GM12878 (cell line): Measurements from ENCODE around the gene DISP2. TPM values are rescaled to one million over a fixed set of nuclear protein-coding genes. Genes with fewer than 3 reads are reported as not detected.

Source experiments
- ATAC-seq: fragments of 200-7000 bp; cut with Tn5 transposase; 3 replicates; pipeline ENCODE4 v1.9.1; 2020; ENCODE audit warnings: mild to moderate bottlenecking, moderate library complexity
- BruUV-seq: library from RNA; stranded (reverse); fragments of 400-500 nt; replicated peaks from 2 replicates; lab custom pipeline; 2021; lab: Mats Ljungman, UMichigan
- CTCF ChIA-PET: fragments of 300-600 bp; sonication (Branson Sonifier 250); formaldehyde crosslinking; extraction: SDS; loops from one replicate; lab custom pipeline; 2021; ENCODE audit warnings: inconsistent platforms; lab: Yijun Ruan, JAX
- POLR2A ChIA-PET: fragments of 350-600 bp; formaldehyde crosslinking; extraction: SDS; loops from one replicate; lab custom pipeline; 2021; ENCODE audit warnings: inconsistent platforms; lab: Charles Lee
- RAD21 ChIA-PET: fragments of 300-600 bp; sonication (Branson Sonifier 250); formaldehyde crosslinking; loops from one replicate; lab custom pipeline; 2023; ENCODE audit warnings: antibody characterized with exemption; ENCODE audit not compliant: unreplicated experiment; lab: Charles Lee
- SMC1A ChIA-PET: fragments of 300-600 bp; sonication (Branson Sonifier 250); formaldehyde crosslinking; loops from one replicate; lab custom pipeline; 2023; ENCODE audit not compliant: unreplicated experiment, uncharacterized antibody; lab: Charles Lee
- DNase-seq: peaks from one replicate; pipeline ENCODE4 v3.0.0-alpha.2; 2011; ENCODE audit warnings: low read depth, low spot score
- FAIRE-seq: peaks from 3 replicates; lab custom pipeline; 2011; peaks lifted over from hg19 to GRCh38; lab: Jason Lieb, UNC
- H2AFZ ChIP-seq: 2 replicates; pipeline ENCODE4 v1.6.0; 2011; ENCODE audit warnings: low read depth, low read length, control low read depth; ENCODE audit not compliant: control insufficient read depth
- H3K27ac ChIP-seq: 2 replicates; pipeline ENCODE4 v1.5.1; 2011; ENCODE audit warnings: control low read depth; ENCODE audit not compliant: control insufficient read depth, insufficient read depth
- H3K27me3 ChIP-seq, 2 experiments: replicated peaks in 1 of 2; 2 replicates each; pipeline versions ENCODE4 v1.6.0 to v1.6.1; 2011; ENCODE audit warnings: low read length in 1 of 2; ENCODE audit not compliant: control insufficient read depth in 2 of 2, insufficient read depth in 2 of 2
- H3K36me3 ChIP-seq, 2 experiments: 2 replicates each; pipeline ENCODE4 v1.5.1; 2011; ENCODE audit warnings: low read length in 1 of 2; ENCODE audit not compliant: control insufficient read depth in 2 of 2, insufficient read depth in 2 of 2
- H3K4me1 ChIP-seq: 2 replicates; pipeline ENCODE4 v1.6.1; 2011; ENCODE audit warnings: mild to moderate bottlenecking, low read length, moderate library complexity, mixed read lengths; ENCODE audit not compliant: control insufficient read depth, insufficient read depth
- H3K4me2 ChIP-seq: 2 replicates; pipeline ENCODE4 v1.6.0; 2011; ENCODE audit warnings: control low read depth; ENCODE audit not compliant: control insufficient read depth, insufficient read depth
- H3K4me3 ChIP-seq: fragments of 200-600 bp; sonication (generic); 2 replicates; pipeline ENCODE4 v1.5.1; 2016
- H3K79me2 ChIP-seq: 2 replicates; pipeline ENCODE4 v1.6.0; 2011; ENCODE audit warnings: low read length; ENCODE audit not compliant: control insufficient read depth, insufficient read depth
- H3K9ac ChIP-seq: 2 replicates; pipeline ENCODE4 v1.8.0; 2011; ENCODE audit warnings: low read length, control low read depth, mixed read lengths; ENCODE audit not compliant: control insufficient read depth, insufficient read depth
- H3K9me3 ChIP-seq: replicated peaks from 3 replicates; pipeline ENCODE4 v1.5.1; 2011; ENCODE audit warnings: mild to moderate bottlenecking, low read length; ENCODE audit not compliant: control insufficient read depth, insufficient read depth
- H4K20me1 ChIP-seq: 2 replicates; pipeline ENCODE4 v1.6.0; 2011; ENCODE audit not compliant: control insufficient read depth, insufficient read depth
- SPI1 ChIP-seq: IDR thresholded peaks from 2 replicates; pipeline ENCODE4 v1.6.1; 2011; ENCODE audit warnings: low read depth, mild to moderate bottlenecking, low read length, moderate library complexity, borderline replicate concordance; ENCODE audit not compliant: insufficient read depth
- SUPT20H ChIP-seq: IDR thresholded peaks from 2 replicates; pipeline ENCODE4 v1.6.1; 2011; ENCODE audit warnings: low read depth, mild to moderate bottlenecking, low read length, moderate library complexity, borderline replicate concordance; ENCODE audit not compliant: control insufficient read depth
- WGBS: methylation state at CpG from one replicate; pipeline ENCODE4 v1.1.6; 2016; ENCODE audit warnings: low lambda C conversion rate; ENCODE audit not compliant: insufficient replicate concordance, insufficient coverage; ENCODE audit errors: missing lambda C conversion rate; 5-methylcytosine and 5-hydroxymethylcytosine counted together
- in situ Hi-C: fragments of 300-500 bp; cut with MboI; formaldehyde crosslinking; loops from 9 replicates; pipeline ENCODE4 v1.14.3; 2018; ENCODE audit warnings: mixed read lengths
- intact Hi-C: fragments of 100-400 bp; cut with micrococcal nuclease; formaldehyde crosslinking; loops from one replicate; pipeline ENCODE4 v1.14.2; 2022; ENCODE audit not compliant: unreplicated experiment
- polyA plus RNA-seq, 11 experiments: library from polyadenylated mRNA; depleted of rRNA in 4 of 11; unstranded in 6 of 11; stranded (reverse) in 5 of 11; fragments of >200 nt; fragmentation: Nextera tagmentation in 4 of 11; fragmentation: Illumina TruSeq in 1 of 11; extraction: Ambion mirVana in 4 of 11; extraction: Trizol in 1 of 11; gene quantifications; 1 replicate in 1 of 11; 2 replicates in 10 of 11; pipeline versions ENCODE4 v1.2.1 to v1.2.3, GENCODE V29; 2011 to 2016; ENCODE audit warnings: inconsistent platforms in 2 of 11, missing spikeins in 2 of 11, low read depth in 1 of 11
- total RNA-seq, 4 experiments: library from RNA; depleted of rRNA in 3 of 4; stranded (reverse); fragments of >200 nt in 3 of 4; fragmentation: Illumina TruSeq in 1 of 4; extraction: Trizol in 1 of 4; gene quantifications; 2 replicates each; pipeline versions ENCODE4 v1.2.1 to v1.2.3, GENCODE V29; 2013 to 2021
- TF ChIP-seq, protein P1 (sequence below): fragments of 450-650 bp; IDR thresholded peaks from 2 replicates; pipeline ENCODE4 v1.6.1; 2016; ENCODE audit warnings: mild to moderate bottlenecking

Gene DISP2
- total and polyA plus RNA-seq, 10 of the 15 experiments (the other 5 are each of a cell fraction or from before 2014, with no cell fraction given): under 0.01 to 0.20 (median 0.12) TPM; not detected in 7

DNA sequence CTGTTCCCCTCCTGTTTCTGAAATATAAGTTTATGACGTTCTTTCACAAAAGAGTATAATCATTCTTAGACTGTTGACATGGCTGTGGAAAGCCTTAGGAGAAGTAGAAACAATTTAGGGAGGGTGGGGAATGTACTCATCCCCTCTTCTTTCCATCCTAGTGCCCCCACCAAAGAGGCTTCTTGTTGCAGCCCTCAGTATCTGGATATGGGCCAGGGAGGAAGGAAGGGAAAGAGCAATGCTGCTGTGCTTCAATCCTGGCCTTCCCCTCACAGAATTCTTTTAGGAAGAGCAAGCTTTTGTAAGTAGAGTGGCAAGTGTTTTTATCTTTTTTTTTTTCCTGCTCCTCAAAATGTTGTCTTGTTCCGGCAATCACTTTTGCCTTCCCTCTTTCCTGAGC lies 32.8 kb upstream of the DISP2 start:
- Histone ChIP-seq H2AFZ (no peak overlapping the region), H3K9me3 (no peaks in the 10 kb centered on the region), H3K4me1 (peaks cover 5% of the 10 kb centered on the region), H3K9ac (no peak overlapping the region)
- FAIRE-seq (no peak), ATAC-seq (no peak)
- ChIA-PET SMC1A (interaction anchor here (5.7 kb wide), 1 partner anchor 13 kb away, joined by 31 read pairs; no protein-coding TSS in a partner anchor), CTCF (interaction anchor here (0.7 to 6.7 kb wide), 10 partner anchors 10 to 487 kb away, joined by 3 to 103 read pairs (median 4); partner anchors contain the start of gene CCDC9B), POLR2A (interaction anchor here (0.7 kb wide), 1 partner anchor 42 kb away, joined by 3 read pairs; the partner anchor contains the start of gene ANKRD63)
- WGBS: 59% methylated on average over 2 of the region's 2 CpGs
- TSS peak; percentile 60 for BruUV-seq
- in situ Hi-C loops (no loop called here), intact Hi-C loops (no loop called here)
- TF ChIP-seq, protein P1, sequence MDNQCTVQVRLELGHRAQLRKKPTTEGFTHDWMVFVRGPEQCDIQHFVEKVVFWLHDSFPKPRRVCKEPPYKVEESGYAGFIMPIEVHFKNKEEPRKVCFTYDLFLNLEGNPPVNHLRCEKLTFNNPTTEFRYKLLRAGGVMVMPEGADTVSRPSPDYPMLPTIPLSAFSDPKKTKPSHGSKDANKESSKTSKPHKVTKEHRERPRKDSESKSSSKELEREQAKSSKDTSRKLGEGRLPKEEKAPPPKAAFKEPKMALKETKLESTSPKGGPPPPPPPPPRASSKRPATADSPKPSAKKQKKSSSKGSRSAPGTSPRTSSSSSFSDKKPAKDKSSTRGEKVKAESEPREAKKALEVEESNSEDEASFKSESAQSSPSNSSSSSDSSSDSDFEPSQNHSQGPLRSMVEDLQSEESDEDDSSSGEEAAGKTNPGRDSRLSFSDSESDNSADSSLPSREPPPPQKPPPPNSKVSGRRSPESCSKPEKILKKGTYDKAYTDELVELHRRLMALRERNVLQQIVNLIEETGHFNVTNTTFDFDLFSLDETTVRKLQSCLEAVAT: no peak
- TF ChIP-seq, all 136 proteins: peak for 0
- H3K79me2 ChIP-seq: no peaks in the 10 kb centered on the region
- DNase-seq: no peak
- H3K27ac ChIP-seq: no peak overlapping the region
- no peak overlapping the region for H3K4me3 ChIP-seq
- H4K20me1 ChIP-seq: no peaks in the 10 kb centered on the region
- H3K27me3 ChIP-seq: no peaks in the 10 kb centered on the region
- H3K4me2 ChIP-seq: no peak overlapping the region
- RAD21 ChIA-PET: interaction anchor here (0.8 to 4.1 kb wide), 2 partner anchors 12 to 19 kb away, joined by 3 to 21 read pairs; no protein-coding TSS in a partner anchor
- no peaks in the 10 kb centered on the region for H3K36me3 ChIP-seq

DNA sequence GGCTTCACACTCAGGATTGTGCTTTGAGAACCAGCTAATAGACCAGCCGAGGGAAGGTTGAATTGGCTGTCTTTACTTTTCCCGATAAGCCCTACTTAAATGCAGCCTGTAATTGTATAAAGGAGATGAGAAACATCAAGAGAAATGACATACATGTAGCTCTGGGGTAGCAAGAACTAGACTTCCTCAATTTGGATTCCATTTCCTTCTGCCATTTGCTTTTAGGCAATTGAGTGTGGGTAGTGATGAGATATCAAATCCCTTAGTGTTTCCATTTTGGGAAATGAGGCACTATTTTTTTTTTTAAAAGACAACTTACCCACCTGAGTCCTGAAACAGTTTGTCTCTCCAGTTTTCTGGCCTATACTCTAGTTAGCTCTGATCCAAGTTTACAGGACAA lies 32.3 kb upstream of the DISP2 start:
- DNase-seq (no peak), ATAC-seq (no peak), FAIRE-seq (no peak)
- in situ Hi-C loops (no loop called here), intact Hi-C loops (no loop called here)
- Histone ChIP-seq H3K9ac (no peak overlapping the region), H3K4me3 (no peak overlapping the region), H3K36me3 (no peaks in the 10 kb centered on the region), H3K27ac (no peak overlapping the region), H3K9me3 (no peaks in the 10 kb centered on the region), H2AFZ (no peak overlapping the region), H3K79me2 (no peaks in the 10 kb centered on the region), H4K20me1 (no peaks in the 10 kb centered on the region), H3K27me3 (no peaks in the 10 kb centered on the region), H3K4me2 (no peak overlapping the region), H3K4me1 (peaks cover 5% of the 10 kb centered on the region)
- TF ChIP-seq SPI1: peak; percentile 39; the same call in 1 of the 2 replicates
- TF ChIP-seq SUPT20H: no peak
- SMC1A ChIA-PET: interaction anchor here (5.7 kb wide), 1 partner anchor 12 kb away, joined by 31 read pairs; no protein-coding TSS in a partner anchor
- POLR2A ChIA-PET: interaction anchor here (0.6 to 0.7 kb wide), 2 partner anchors 43 to 507 kb away, joined by 3 read pairs; partner anchors contain the start of gene ANKRD63
- no TSS peak for BruUV-seq
- RAD21 ChIA-PET: interaction anchor here (0.8 to 4.1 kb wide), 2 partner anchors 12 to 18 kb away, joined by 3 to 21 read pairs; no protein-coding TSS in a partner anchor
- CTCF ChIA-PET: interaction anchor here (0.7 to 6.7 kb wide), 8 partner anchors 9 to 488 kb away, joined by 3 to 103 read pairs (median 4); partner anchors contain the start of gene CCDC9B
- 100% methylated on average over 2 of the region's 2 CpGs for WGBS
